ENCODE results near the gene DIP2C.

DNA sequence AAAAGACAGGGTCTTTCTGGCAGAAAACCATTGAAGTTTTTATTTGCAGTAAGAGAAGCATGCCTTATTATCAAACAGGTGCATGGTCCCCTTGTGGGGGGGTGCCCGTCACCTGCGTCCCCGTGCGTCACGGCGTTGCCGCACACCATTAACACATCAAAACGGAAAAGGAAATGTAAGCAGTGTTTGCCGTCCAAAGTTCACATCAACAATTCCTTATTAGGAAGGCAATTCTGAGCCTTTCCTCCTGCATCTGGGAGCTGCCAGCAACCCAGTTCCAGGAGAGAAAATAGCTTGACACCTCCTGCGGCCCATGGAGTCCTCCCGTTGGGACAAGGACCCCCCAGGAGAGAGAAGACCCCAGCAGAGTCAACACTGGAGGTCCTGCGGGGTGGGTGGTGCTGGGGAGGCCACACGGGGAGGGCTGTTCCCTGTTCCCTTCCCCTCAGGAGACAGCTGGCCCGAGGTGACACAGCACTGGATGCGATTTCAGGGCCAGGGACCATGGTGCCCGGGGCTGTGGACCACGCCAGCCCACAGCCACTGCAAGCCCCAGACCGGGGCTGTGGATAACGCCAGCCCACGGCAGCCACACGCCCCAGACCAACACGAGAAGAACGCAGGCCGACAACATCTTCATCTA is 39.5 kb downstream of the DIP2C start:
- TF ChIP-seq, protein P1, sequence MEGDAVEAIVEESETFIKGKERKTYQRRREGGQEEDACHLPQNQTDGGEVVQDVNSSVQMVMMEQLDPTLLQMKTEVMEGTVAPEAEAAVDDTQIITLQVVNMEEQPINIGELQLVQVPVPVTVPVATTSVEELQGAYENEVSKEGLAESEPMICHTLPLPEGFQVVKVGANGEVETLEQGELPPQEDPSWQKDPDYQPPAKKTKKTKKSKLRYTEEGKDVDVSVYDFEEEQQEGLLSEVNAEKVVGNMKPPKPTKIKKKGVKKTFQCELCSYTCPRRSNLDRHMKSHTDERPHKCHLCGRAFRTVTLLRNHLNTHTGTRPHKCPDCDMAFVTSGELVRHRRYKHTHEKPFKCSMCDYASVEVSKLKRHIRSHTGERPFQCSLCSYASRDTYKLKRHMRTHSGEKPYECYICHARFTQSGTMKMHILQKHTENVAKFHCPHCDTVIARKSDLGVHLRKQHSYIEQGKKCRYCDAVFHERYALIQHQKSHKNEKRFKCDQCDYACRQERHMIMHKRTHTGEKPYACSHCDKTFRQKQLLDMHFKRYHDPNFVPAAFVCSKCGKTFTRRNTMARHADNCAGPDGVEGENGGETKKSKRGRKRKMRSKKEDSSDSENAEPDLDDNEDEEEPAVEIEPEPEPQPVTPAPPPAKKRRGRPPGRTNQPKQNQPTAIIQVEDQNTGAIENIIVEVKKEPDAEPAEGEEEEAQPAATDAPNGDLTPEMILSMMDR (conservative IDR thresholded peaks at IDR 0.05; ENCODE audit: low read length): no peak
- no peak for TF ChIP-seq EZH2phosphoT487 (IDR thresholded peaks at IDR 0.05; ENCODE audit: borderline replicate concordance)

All from Loucy (cell line).